Stimulated activated CD4-positive, alpha-beta T cell treated with anti-CD3 and anti-CD28 coated beads, Interleukin-2, amount 100 ng/mL, for 48 hours (primary cell): ENCODE data around the gene ABHD14A.
"Not testable (repeated sequence)": the region's sequence is repeated elsewhere in the genome, so short reads cannot be mapped to it uniquely, and the experiment has no call there.

Source experiments
- DNase-seq, 2 donors: peaks; one replicate each; pipeline ENCODE4 v3.0.0-alpha.2; 2020

The ABHD14A gene

GRCh38 chr3:51977446-51978142 is 2.7 kb downstream of the ABHD14A start:
- no peak for DNase-seq

GRCh38 chr3:51978143-51978502 is 3.3 kb downstream of the ABHD14A start:
- no peak for DNase-seq

- no peak for DNase-seq
Measured at GRCh38 chr3:51980253-51980652, 5.4 kb downstream of the ABHD14A start.

- no peak for DNase-seq
Measured at GRCh38 chr3:51982352-51982837, 7.5 kb downstream of the ABHD14A start.

GRCh38 chr3:51982838-51983577 is 8.1 kb downstream of the ABHD14A start, which contains the start of gene ACY1:
Gene ACY1, plus strand, starts transcription at chr3:51983535. Its CDS starts 530 bp downstream, at chr3:51984065.
- DNase-seq, result peak; percentile 65 to 69

- DNase-seq, result no peak
Measured at GRCh38 chr3:51983578-51984268, 8.9 kb downstream of the ABHD14A start.

- DNase-seq, result no peak
Measured at GRCh38 chr3:51984269-51984647, 9.4 kb downstream of the ABHD14A start.

GRCh38 chr3:51985063-51985462 is 10.2 kb downstream of the ABHD14A start:
- no peak for DNase-seq

- DNase-seq, result no peak
Measured at GRCh38 chr3:51986010-51986947, 11.4 kb downstream of the ABHD14A start.

- no peak for DNase-seq
Measured at GRCh38 chr3:51987568-51987967, 12.7 kb downstream of the ABHD14A start.

GRCh38 chr3:51988286-51989146 is 13.7 kb downstream of the ABHD14A start:
- DNase-seq, result no peak

GRCh38 chr3:51990501-51990971 is 15.7 kb downstream of the ABHD14A start:
- DNase-seq, result not testable (repeated sequence)

GRCh38 chr3:51992017-51992682 is 17.3 kb downstream of the ABHD14A start:
- no peak for DNase-seq

- not testable (repeated sequence) for DNase-seq
Measured at GRCh38 chr3:51993657-51994056, 18.8 kb downstream of the ABHD14A start.

- no peak for DNase-seq
Measured at GRCh38 chr3:51994530-51994929, 19.7 kb downstream of the ABHD14A start.

- DNase-seq, result peak; percentile 85 to 88
Measured at GRCh38 chr3:51995346-51996163, 20.7 kb downstream of the ABHD14A start, which contains the start of gene RPL29. Gene RPL29, minus strand, starts transcription at chr3:51995895. Its CDS starts 434 bp downstream, at chr3:51995461.

GRCh38 chr3:51997172-51997571 is 22.3 kb downstream of the ABHD14A start:
- DNase-seq, result no peak

GRCh38 chr3:51997935-51998596 is 23.2 kb downstream of the ABHD14A start:
- no peak for DNase-seq

- DNase-seq, result no peak
Measured at GRCh38 chr3:51998774-51999173, 23.9 kb downstream of the ABHD14A start.
